Measurements from ENCODE around the gene ARNT2. TPM values are rescaled to one million over a fixed set of nuclear protein-coding genes. Genes with fewer than 3 reads are reported as not detected.
A peak's percentile ranks its signal among the peaks of the same experiment; 100 is the strongest.

The ARNT2 gene
- total RNA-seq, 1 donor from 2014 or later = 8.1 TPM

DNA sequence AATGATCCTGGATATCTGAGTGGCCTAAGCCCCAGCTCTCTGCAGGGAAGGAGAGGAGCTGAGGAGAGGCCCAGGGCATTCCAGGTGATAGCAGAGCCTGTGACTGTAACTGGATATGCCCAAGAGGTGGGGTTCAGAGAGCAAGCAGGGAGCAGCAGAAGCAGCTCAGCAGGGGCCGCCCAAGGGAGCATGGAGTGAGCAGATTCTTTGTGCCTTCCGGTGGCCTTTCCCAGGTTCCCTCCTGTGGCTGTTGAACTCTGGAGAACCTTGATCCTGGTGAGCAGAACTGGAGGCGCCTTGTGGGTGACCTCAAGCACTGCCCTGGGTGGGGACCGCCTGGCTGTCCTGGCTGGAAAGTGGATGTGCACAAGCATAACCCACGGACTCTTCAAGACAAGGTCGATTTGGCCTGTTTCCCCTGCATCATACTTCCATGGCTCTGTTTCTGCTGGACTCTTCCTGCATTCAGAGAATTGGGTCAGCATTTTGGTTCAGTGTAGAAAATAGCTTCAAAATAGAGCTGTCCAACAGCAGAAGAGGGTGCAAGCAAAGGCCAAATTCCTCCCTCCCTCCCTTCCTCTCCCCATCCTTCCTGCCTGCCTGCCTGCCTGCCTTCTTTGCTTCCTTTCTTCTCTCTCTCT lies 76.1 kb downstream of the ARNT2 start:
- Histone ChIP-seq H3K4me3 (no peak overlapping the region), H3K9me3 (no peaks in the 10 kb centered on the region), H3K4me1 (peaks cover 32% of the 10 kb centered on the region), H3K27ac (peak overlapping the region; percentile 62), H3K36me3 (no peaks in the 10 kb centered on the region), H3K27me3 (no peaks in the 10 kb centered on the region)
- TF ChIP-seq POLR2AphosphoS5 (IDR thresholded peaks at IDR 0.05; ENCODE audit: insufficient read depth in 1 of 2, low read depth in 1 of 2) = no peak
- TF ChIP-seq, protein P1, sequence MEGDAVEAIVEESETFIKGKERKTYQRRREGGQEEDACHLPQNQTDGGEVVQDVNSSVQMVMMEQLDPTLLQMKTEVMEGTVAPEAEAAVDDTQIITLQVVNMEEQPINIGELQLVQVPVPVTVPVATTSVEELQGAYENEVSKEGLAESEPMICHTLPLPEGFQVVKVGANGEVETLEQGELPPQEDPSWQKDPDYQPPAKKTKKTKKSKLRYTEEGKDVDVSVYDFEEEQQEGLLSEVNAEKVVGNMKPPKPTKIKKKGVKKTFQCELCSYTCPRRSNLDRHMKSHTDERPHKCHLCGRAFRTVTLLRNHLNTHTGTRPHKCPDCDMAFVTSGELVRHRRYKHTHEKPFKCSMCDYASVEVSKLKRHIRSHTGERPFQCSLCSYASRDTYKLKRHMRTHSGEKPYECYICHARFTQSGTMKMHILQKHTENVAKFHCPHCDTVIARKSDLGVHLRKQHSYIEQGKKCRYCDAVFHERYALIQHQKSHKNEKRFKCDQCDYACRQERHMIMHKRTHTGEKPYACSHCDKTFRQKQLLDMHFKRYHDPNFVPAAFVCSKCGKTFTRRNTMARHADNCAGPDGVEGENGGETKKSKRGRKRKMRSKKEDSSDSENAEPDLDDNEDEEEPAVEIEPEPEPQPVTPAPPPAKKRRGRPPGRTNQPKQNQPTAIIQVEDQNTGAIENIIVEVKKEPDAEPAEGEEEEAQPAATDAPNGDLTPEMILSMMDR (IDR thresholded peaks at IDR 0.05) = no peak
- intact Hi-C loops (cut with DNase I) = no loop called here
- DNase-seq (ENCODE audit: extremely low spot score in 2 of 2) = no peak

DNA sequence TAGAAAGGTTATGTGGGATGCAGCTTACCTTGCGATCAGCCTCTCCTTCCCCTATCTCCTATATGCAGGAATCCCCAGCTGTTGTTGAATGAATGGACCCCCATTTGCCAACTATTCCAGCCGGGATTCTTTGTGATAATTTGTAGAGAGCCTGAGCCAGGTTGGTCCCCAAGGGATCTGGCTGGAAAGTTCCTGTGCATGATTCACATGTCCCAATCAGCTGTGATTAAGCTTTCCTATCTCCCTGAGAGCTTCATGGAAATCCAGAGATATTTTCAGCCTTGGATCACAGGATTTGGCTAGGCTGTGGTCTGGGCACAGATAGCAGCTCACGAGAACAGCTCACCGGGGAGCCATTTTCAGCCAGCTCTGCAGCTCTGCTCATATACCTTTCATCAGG lies 76.7 kb downstream of the ARNT2 start:
- Histone ChIP-seq H3K27ac (peak overlapping the region; percentile 62), H3K36me3 (no peaks in the 10 kb centered on the region), H3K4me3 (no peak overlapping the region), H3K27me3 (no peaks in the 10 kb centered on the region), H3K4me1 (peaks cover 32% of the 10 kb centered on the region), H3K9me3 (no peaks in the 10 kb centered on the region)
- no peak for DNase-seq (ENCODE audit: extremely low spot score in 2 of 2)
- TF ChIP-seq POLR2A (IDR thresholded peaks at IDR 0.05) (no peak), POLR2AphosphoS5 (IDR thresholded peaks at IDR 0.05; ENCODE audit: insufficient read depth in 1 of 2, low read depth in 1 of 2) (no peak)
- TF ChIP-seq, protein P1 (IDR thresholded peaks at IDR 0.05) = no peak
- intact Hi-C loops (cut with DNase I) = no loop called here

DNA sequence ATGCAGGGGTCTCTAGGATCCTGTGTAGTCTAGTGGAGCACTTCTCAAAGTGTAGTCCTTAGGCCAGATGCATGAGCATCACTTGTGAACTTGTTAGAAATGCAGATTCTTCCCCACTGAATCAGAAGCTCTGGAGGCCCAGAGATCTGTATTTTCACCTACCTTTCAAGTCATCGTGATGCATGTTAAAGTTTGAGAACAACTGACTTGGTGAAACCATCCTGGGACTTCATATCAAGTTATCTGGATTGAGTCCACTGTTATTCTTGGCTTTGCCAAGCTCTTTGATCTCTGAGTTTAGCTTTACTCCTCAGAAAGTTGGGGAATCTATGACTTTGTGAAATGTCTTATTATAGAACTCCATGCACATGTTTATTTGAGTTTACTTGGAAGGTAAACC lies 78.5 kb downstream of the ARNT2 start:
- peaks cover 32% of the 10 kb centered on the region for H3K4me1 ChIP-seq
- no peak overlapping the region for H3K27ac ChIP-seq
- no peaks in the 10 kb centered on the region for H3K36me3 ChIP-seq
- TF ChIP-seq, protein P1 (IDR thresholded peaks at IDR 0.05) = no peak
- TF ChIP-seq POLR2AphosphoS5 (IDR thresholded peaks at IDR 0.05; ENCODE audit: insufficient read depth in 1 of 2, low read depth in 1 of 2) = no peak
- no peak for TF ChIP-seq POLR2A (IDR thresholded peaks at IDR 0.05)
- intact Hi-C loops (cut with DNase I) = no loop called here
- H3K9me3 ChIP-seq = no peaks in the 10 kb centered on the region
- DNase-seq (ENCODE audit: extremely low spot score in 2 of 2) = no peak
- H3K27me3 ChIP-seq = no peaks in the 10 kb centered on the region
- H3K4me3 ChIP-seq = no peak overlapping the region

DNA sequence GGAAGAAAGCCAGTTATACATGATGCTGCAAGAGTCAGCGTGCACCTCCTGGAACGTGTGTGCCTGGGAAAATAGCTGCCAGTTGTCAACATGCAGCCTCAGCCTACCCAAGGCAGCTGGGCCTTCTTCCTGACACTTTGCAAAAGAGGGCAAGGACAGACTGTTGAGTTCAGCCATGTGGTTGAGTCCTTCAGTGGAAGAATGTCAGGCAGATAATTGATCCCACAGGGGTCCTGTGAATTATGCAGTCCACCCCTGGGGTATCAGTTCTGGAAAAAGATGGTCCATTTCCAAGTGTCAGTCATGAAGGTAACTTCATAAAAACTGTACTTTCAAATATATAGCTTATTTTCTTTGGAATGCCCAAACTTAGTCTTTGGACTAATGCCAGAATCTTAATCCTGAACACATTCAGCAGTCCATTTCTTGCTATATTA lies 79.6 kb downstream of the ARNT2 start:
- DNase-seq (ENCODE audit: extremely low spot score in 2 of 2) = no peak
- Histone ChIP-seq H3K9me3 (no peaks in the 10 kb centered on the region), H3K4me1 (peaks cover 36% of the 10 kb centered on the region), H3K36me3 (no peaks in the 10 kb centered on the region), H3K4me3 (no peak overlapping the region), H3K27ac (no peak overlapping the region), H3K27me3 (no peaks in the 10 kb centered on the region)
- intact Hi-C loops (cut with DNase I) = no loop called here
- TF ChIP-seq, protein P1 (IDR thresholded peaks at IDR 0.05) = no peak
- no peak for TF ChIP-seq POLR2AphosphoS5 (IDR thresholded peaks at IDR 0.05; ENCODE audit: insufficient read depth in 1 of 2, low read depth in 1 of 2)
- TF ChIP-seq POLR2A (IDR thresholded peaks at IDR 0.05) = no peak

DNA sequence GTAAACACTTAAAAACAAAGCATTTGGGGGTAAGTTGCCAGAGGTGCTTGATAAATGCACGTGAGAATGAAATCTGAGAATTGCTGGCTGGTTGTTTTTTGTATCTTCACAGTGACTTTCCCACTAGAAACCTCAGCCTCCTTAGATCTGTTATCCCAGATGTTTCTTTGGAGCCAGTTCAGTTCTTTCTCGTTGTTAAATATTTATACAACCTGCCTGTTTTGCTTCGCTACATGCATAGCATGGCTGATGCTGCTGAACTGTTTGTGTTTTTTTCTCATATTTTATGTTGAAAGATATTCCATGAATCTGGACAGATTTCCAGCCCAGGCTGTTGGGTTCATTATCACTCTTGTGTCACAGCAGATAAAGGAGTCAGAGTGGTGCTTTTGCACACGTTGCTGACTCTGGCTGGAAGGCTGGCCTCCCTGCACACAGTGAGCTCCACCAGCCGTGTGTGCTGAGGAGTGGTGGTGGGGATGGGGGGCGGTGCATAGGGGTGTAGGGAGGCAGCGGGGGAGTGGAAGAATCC lies 80.2 kb downstream of the ARNT2 start:
- TF ChIP-seq POLR2A (IDR thresholded peaks at IDR 0.05) = no peak
- TF ChIP-seq, protein P1 (IDR thresholded peaks at IDR 0.05) = no peak
- TF ChIP-seq POLR2AphosphoS5 (IDR thresholded peaks at IDR 0.05; ENCODE audit: insufficient read depth in 1 of 2, low read depth in 1 of 2) = no peak
- H3K4me3 ChIP-seq = no peak overlapping the region
- H3K9me3 ChIP-seq = no peaks in the 10 kb centered on the region
- H3K36me3 ChIP-seq = no peaks in the 10 kb centered on the region
- peaks cover 40% of the 10 kb centered on the region for H3K4me1 ChIP-seq
- peak overlapping the region; percentile 11 for H3K27ac ChIP-seq
- no peaks in the 10 kb centered on the region for H3K27me3 ChIP-seq
- no peak for DNase-seq (ENCODE audit: extremely low spot score in 2 of 2)
- intact Hi-C loops (cut with DNase I) = no loop called here

Measured in vagina (tissue), 2 donors.